Myocyte (in vitro differentiated cells): ENCODE measurements around the gene ANKRD22. TPM values are rescaled to one million over a fixed set of nuclear protein-coding genes. Genes with fewer than 3 reads are reported as not detected.

Source experiments
- DNase-seq: peaks from one replicate; pipeline ENCODE4 v3.0.0-alpha.2; 2012; ENCODE audit warnings: low read depth
- total RNA-seq: library from RNA; depleted of rRNA; stranded (reverse); fragments of >200 nt; gene quantifications from 2 replicates; pipeline ENCODE4 v1.2.3, GENCODE V29; 2014

ANKRD22 gene
- total RNA-seq, 1 donor from 2014 or later: 0.13 TPM

- no peak for DNase-seq
These were observed 28.1 kb upstream of the ANKRD22 start, which contains the start of gene STAMBPL1 for GRCh38 chr10:88879534-88880281. TSS of gene STAMBPL1 (plus strand) at chr10:88880245. CDS start at chr10:88901709, 21,464 bp downstream.

GRCh38 chr10:88877298-88877697 is 25.7 kb upstream of the ANKRD22 start:
- no peak for DNase-seq

- DNase-seq: no peak
These were observed 23.4 kb upstream of the ANKRD22 start for GRCh38 chr10:88875081-88875480.

GRCh38 chr10:88874281-88874680 is 22.6 kb upstream of the ANKRD22 start:
- DNase-seq: no peak

- DNase-seq: no peak
These were observed 22.1 kb upstream of the ANKRD22 start for GRCh38 chr10:88873757-88874156.

GRCh38 chr10:88870089-88870488 is 18.4 kb upstream of the ANKRD22 start:
- DNase-seq: no peak

- DNase-seq: no peak
These were observed 14.8 kb upstream of the ANKRD22 start for GRCh38 chr10:88866454-88866853.

- peak; percentile 54 for DNase-seq
These were observed 13.7 kb upstream of the ANKRD22 start for GRCh38 chr10:88865281-88865876.

- no peak for DNase-seq
These were observed 9.4 kb upstream of the ANKRD22 start for GRCh38 chr10:88861036-88861435.

- no peak for DNase-seq
These were observed 6.8 kb upstream of the ANKRD22 start for GRCh38 chr10:88858491-88858890.

GRCh38 chr10:88857831-88858230 is 6.2 kb upstream of the ANKRD22 start:
- no peak for DNase-seq

- no peak for DNase-seq
These were observed 3.0 kb upstream of the ANKRD22 start for GRCh38 chr10:88854684-88855083.

GRCh38 chr10:88853155-88853881 is 1.7 kb upstream of the ANKRD22 start:
- no peak for DNase-seq

GRCh38 chr10:88852327-88852726 is 683 bp upstream of the ANKRD22 start:
- DNase-seq: no peak

- DNase-seq: no peak
These were observed 932 bp downstream of the ANKRD22 start for GRCh38 chr10:88850712-88851111.

GRCh38 chr10:88849234-88849633 is 2.4 kb downstream of the ANKRD22 start:
- no peak for DNase-seq

GRCh38 chr10:88848499-88848898 is 3.1 kb downstream of the ANKRD22 start:
- peak; percentile 68 for DNase-seq

GRCh38 chr10:88843171-88843570 is 8.5 kb downstream of the ANKRD22 start:
- no peak for DNase-seq

- no peak for DNase-seq
These were observed 10.1 kb downstream of the ANKRD22 start for GRCh38 chr10:88841316-88842111.

- DNase-seq: no peak
These were observed 10.8 kb downstream of the ANKRD22 start for GRCh38 chr10:88840881-88841280.

GRCh38 chr10:88840104-88840503 is 11.5 kb downstream of the ANKRD22 start:
- no peak for DNase-seq
